ENCODE data around the gene WDR93.

- TF ChIP-seq POU6F1 (CRISPR knock-in tag; IDR thresholded peaks at IDR 0.05; ENCODE audit: borderline replicate concordance, low read depth), result no peak
- no peak for TF ChIP-seq OSR1 (CRISPR knock-in tag; IDR thresholded peaks at IDR 0.05)
- TF ChIP-seq TCF4 (CRISPR knock-in tag; IDR thresholded peaks at IDR 0.05; ENCODE audit: borderline replicate concordance), result no peak
- no peak for TF ChIP-seq ARNTL (CRISPR knock-in tag; IDR thresholded peaks at IDR 0.05; ENCODE audit: borderline replicate concordance, low read depth)
- TF ChIP-seq PPARA (CRISPR knock-in tag; IDR thresholded peaks at IDR 0.05; ENCODE audit: borderline replicate concordance), result no peak
- no peak for TF ChIP-seq ZNF8 (CRISPR knock-in tag; IDR thresholded peaks at IDR 0.05)
- TF ChIP-seq ZNF70 (CRISPR knock-in tag; IDR thresholded peaks at IDR 0.05), result no peak
- TF ChIP-seq PATZ1 (CRISPR knock-in tag; IDR thresholded peaks at IDR 0.05; ENCODE audit: borderline replicate concordance), result no peak
- TF ChIP-seq CREB5 (CRISPR knock-in tag; IDR thresholded peaks at IDR 0.05; ENCODE audit: low read depth), result no peak
- no peak for TF ChIP-seq ZFP3 (CRISPR knock-in tag; IDR thresholded peaks at IDR 0.05)
- no peak for TF ChIP-seq ZNF565 (CRISPR knock-in tag; conservative IDR thresholded peaks at IDR 0.05; ENCODE audit: low read depth)
- TF ChIP-seq ISL1 (CRISPR knock-in tag; IDR thresholded peaks at IDR 0.05), result no peak
- no peak for TF ChIP-seq BACH2 (CRISPR knock-in tag; IDR thresholded peaks at IDR 0.05; ENCODE audit: borderline replicate concordance)
These were observed 76.0 kb downstream of the WDR93 start for GRCh38 chr15:89766357-89767311.

Measured in SK-N-SH treated with all-trans-retinoic acid at 6 μM for 48 hours (cell line).